ENCODE data around the gene CAPNS2.

Gene CAPNS2

DNA sequence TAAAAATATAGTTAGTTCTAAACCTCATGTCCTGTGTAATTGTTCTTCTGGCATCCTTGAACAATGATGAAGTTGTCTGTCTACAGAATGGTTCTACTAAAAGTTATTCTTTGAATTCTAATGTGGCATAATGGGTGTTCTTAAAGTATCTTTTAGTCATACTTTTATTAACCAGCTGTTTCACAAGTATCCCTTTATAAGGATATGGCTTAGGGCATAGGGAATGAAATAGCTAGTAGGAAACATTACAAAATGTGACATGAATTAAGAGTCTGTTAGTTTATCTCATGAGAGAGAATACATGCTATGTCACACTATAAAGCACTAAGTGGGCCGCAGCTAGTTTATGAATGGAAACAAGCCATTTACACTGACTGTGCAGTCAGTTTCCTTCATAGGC is 26.3 kb upstream of the CAPNS2 start:
- H3K4me1 ChIP-seq (ENCODE audit: control insufficient read depth, low read length), result no peaks in the 10 kb centered on the region
- H3K27ac ChIP-seq (ENCODE audit: low read depth, low read length), result no peak overlapping the region
- no peaks in the 10 kb centered on the region for H3K79me2 ChIP-seq (ENCODE audit: control insufficient read depth, low read length)
- TF ChIP-seq, protein P1, sequence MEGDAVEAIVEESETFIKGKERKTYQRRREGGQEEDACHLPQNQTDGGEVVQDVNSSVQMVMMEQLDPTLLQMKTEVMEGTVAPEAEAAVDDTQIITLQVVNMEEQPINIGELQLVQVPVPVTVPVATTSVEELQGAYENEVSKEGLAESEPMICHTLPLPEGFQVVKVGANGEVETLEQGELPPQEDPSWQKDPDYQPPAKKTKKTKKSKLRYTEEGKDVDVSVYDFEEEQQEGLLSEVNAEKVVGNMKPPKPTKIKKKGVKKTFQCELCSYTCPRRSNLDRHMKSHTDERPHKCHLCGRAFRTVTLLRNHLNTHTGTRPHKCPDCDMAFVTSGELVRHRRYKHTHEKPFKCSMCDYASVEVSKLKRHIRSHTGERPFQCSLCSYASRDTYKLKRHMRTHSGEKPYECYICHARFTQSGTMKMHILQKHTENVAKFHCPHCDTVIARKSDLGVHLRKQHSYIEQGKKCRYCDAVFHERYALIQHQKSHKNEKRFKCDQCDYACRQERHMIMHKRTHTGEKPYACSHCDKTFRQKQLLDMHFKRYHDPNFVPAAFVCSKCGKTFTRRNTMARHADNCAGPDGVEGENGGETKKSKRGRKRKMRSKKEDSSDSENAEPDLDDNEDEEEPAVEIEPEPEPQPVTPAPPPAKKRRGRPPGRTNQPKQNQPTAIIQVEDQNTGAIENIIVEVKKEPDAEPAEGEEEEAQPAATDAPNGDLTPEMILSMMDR (IDR thresholded peaks at IDR 0.05; ENCODE audit: low read depth, low read length, poor library complexity, severe bottlenecking), result no peak
- TF ChIP-seq EZH2phosphoT487 (IDR thresholded peaks at IDR 0.05; ENCODE audit: borderline replicate concordance, low read length), result no peak
- no peak overlapping the region for H3K4me3 ChIP-seq (ENCODE audit: low read length)
- H3K36me3 ChIP-seq (ENCODE audit: control insufficient read depth, low read length), result no peaks in the 10 kb centered on the region
- no peaks in the 10 kb centered on the region for H3K27me3 ChIP-seq (ENCODE audit: control insufficient read depth, low read length)
- no peaks in the 10 kb centered on the region for H4K20me1 ChIP-seq (ENCODE audit: control insufficient read depth, insufficient read depth, low read depth, low read length)
- H3K9me3 ChIP-seq (ENCODE audit: control insufficient read depth, insufficient read depth, low read length), result no peaks in the 10 kb centered on the region
- no peaks in the 10 kb centered on the region for H3K9me2 ChIP-seq (replicated peaks; ENCODE audit: control insufficient read depth, low read length)
- H3K4me2 ChIP-seq (ENCODE audit: low read length), result no peak overlapping the region
- H3F3A ChIP-seq (ENCODE audit: control insufficient read depth, insufficient read depth), result no peaks in the 10 kb centered on the region

DNA sequence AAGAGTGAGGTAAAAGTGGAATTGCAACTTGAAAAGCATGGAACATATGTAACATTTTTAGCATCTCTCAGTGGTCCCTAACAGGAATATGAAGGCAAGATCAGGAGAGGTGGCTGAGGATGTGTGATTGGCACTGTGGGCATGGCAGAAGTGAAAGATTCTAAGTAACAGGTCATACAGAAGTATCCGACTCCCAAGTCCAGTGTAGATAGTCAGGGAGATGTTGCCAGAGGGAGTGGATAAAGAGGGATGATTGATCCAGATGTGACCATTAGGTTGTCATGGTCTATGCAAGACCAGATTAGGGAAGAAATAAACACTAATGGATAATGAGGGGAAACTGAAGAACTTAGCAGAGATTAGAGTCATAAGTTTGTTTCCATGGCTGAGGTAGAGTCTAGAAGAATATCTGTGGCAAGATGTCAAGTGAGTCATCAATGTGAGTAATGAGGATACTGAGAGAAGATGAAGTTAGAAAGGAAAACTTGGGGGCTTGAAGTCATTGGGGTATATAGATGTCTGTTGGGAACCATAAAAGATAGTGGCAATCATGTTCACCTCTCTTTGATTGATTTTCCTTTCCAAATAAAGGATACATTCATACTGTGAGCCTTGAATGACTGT is 23.9 kb upstream of the CAPNS2 start:
- Histone ChIP-seq H3K4me3 (ENCODE audit: low read length) (no peak overlapping the region), H3K36me3 (ENCODE audit: control insufficient read depth, low read length) (no peaks in the 10 kb centered on the region), H3K4me2 (ENCODE audit: low read length) (no peak overlapping the region), H3K27me3 (ENCODE audit: control insufficient read depth, low read length) (no peaks in the 10 kb centered on the region), H3K27ac (ENCODE audit: low read depth, low read length) (no peak overlapping the region), H3F3A (ENCODE audit: control insufficient read depth, insufficient read depth) (no peaks in the 10 kb centered on the region), H4K20me1 (ENCODE audit: control insufficient read depth, insufficient read depth, low read depth, low read length) (no peaks in the 10 kb centered on the region), H3K9me2 (replicated peaks; ENCODE audit: control insufficient read depth, low read length) (no peaks in the 10 kb centered on the region), H3K9me3 (ENCODE audit: control insufficient read depth, insufficient read depth, low read length) (no peaks in the 10 kb centered on the region), H3K4me1 (ENCODE audit: control insufficient read depth, low read length) (no peaks in the 10 kb centered on the region), H3K79me2 (ENCODE audit: control insufficient read depth, low read length) (no peaks in the 10 kb centered on the region)
- TF ChIP-seq, protein P1 (IDR thresholded peaks at IDR 0.05; ENCODE audit: low read depth, low read length, poor library complexity, severe bottlenecking), result no peak
- TF ChIP-seq EZH2phosphoT487 (IDR thresholded peaks at IDR 0.05; ENCODE audit: borderline replicate concordance, low read length), result no peak

DNA sequence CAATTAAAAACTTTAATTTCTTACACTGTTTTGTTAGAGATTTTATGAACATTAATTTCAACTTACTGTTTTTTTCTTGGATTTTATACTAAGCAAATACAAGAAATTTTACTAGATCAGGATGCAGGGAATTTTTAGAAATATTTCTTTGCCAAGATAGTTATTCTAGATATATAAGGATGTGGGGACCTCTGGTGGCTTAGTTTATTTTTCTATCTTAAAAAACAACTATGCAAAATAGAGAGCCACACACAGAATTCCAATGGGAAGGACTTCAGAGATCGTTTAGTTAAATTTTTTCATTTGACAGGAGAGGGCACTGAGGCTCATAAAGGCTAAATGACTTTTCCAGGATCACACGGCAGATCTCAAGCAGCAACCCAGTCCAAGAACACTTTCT is 23.0 kb upstream of the CAPNS2 start:
- Histone ChIP-seq H3K4me1 (ENCODE audit: control insufficient read depth, low read length) (no peaks in the 10 kb centered on the region), H3K27ac (ENCODE audit: low read depth, low read length) (no peak overlapping the region), H3K9me3 (ENCODE audit: control insufficient read depth, insufficient read depth, low read length) (no peaks in the 10 kb centered on the region), H3K36me3 (ENCODE audit: control insufficient read depth, low read length) (no peaks in the 10 kb centered on the region), H3K79me2 (ENCODE audit: control insufficient read depth, low read length) (no peaks in the 10 kb centered on the region), H3F3A (ENCODE audit: control insufficient read depth, insufficient read depth) (no peaks in the 10 kb centered on the region), H3K27me3 (ENCODE audit: control insufficient read depth, low read length) (no peaks in the 10 kb centered on the region), H3K4me3 (ENCODE audit: low read length) (no peak overlapping the region), H4K20me1 (ENCODE audit: control insufficient read depth, insufficient read depth, low read depth, low read length) (no peaks in the 10 kb centered on the region), H3K4me2 (ENCODE audit: low read length) (no peak overlapping the region), H3K9me2 (replicated peaks; ENCODE audit: control insufficient read depth, low read length) (no peaks in the 10 kb centered on the region)
- no peak for TF ChIP-seq EZH2phosphoT487 (IDR thresholded peaks at IDR 0.05; ENCODE audit: borderline replicate concordance, low read length)
- TF ChIP-seq, protein P1 (IDR thresholded peaks at IDR 0.05; ENCODE audit: low read depth, low read length, poor library complexity, severe bottlenecking), result no peak

Data from DOHH2 (cell line).